H1 (cell line): ENCODE results near the gene TEX51. TPM values are rescaled to one million over a fixed set of nuclear protein-coding genes. Genes with fewer than 3 reads are reported as not detected.

Experiments
- CTCF ChIA-PET: fragments of 300-600 bp; sonication (Branson Sonifier 250); formaldehyde crosslinking; loops from one replicate; lab custom pipeline; 2021; ENCODE audit not compliant: partially characterized antibody; lab: Charles Lee
- POLR2A ChIA-PET: fragments of 300-600 bp; sonication (Branson Sonifier 250); formaldehyde crosslinking; loops from one replicate; lab custom pipeline; 2021; ENCODE audit warnings: inconsistent platforms; ENCODE audit not compliant: partially characterized antibody; lab: Charles Lee
- DNase-seq, 2 experiments: peaks; one replicate each; pipeline versions ENCODE4 v3.0.0 to v3.0.0-alpha.2; 2010 to 2022; ENCODE audit warnings: low spot score in 2 of 2, low read depth in 1 of 2, mixed read lengths in 1 of 2
- FAIRE-seq: peaks from 2 replicates; lab custom pipeline; 2011; peaks lifted over from hg19 to GRCh38; lab: Jason Lieb, UNC
- H2AFZ ChIP-seq: 2 replicates; pipeline ENCODE4 v1.8.1; 2012; ENCODE audit warnings: low read length, inconsistent platforms
- H2AK5ac ChIP-seq: 2 replicates; pipeline ENCODE4 v1.6.1; 2013; ENCODE audit warnings: low read depth, low read length
- H2BK120ac ChIP-seq: replicated peaks from 2 replicates; pipeline ENCODE3; 2013; ENCODE audit warnings: low read depth, low read length, inconsistent platforms
- H2BK12ac ChIP-seq: 2 replicates; pipeline ENCODE4 v1.6.1; 2013; ENCODE audit warnings: low read depth, low read length
- H2BK15ac ChIP-seq: 2 replicates; pipeline ENCODE4 v1.6.1; 2013; ENCODE audit warnings: low read length
- H2BK20ac ChIP-seq: 2 replicates; pipeline ENCODE4 v1.6.1; 2013; ENCODE audit warnings: low read length
- H2BK5ac ChIP-seq: 2 replicates; pipeline ENCODE4 v1.6.1; 2013; ENCODE audit warnings: low read depth, low read length
- H3K14ac ChIP-seq: 2 replicates; pipeline ENCODE4 v1.6.1; 2013; ENCODE audit warnings: inconsistent platforms; ENCODE audit not compliant: insufficient read length
- H3K18ac ChIP-seq: 2 replicates; pipeline ENCODE4 v1.6.1; 2013; ENCODE audit warnings: low read length; ENCODE audit errors: extremely low read depth
- H3K23ac ChIP-seq: 2 replicates; pipeline ENCODE4 v1.6.1; 2013; ENCODE audit warnings: inconsistent platforms; ENCODE audit not compliant: insufficient read length
- H3K23me2 ChIP-seq: 2 replicates; pipeline ENCODE4 v1.6.1; 2013; ENCODE audit warnings: low read depth, low read length
- H3K27ac ChIP-seq: 2 replicates; pipeline ENCODE4 v1.6.1; 2011; ENCODE audit warnings: low read depth, low read length, inconsistent platforms
- H3K27me3 ChIP-seq, 4 experiments: replicated peaks in 1 of 4; 1 replicate in 1 of 4; 2 replicates in 3 of 4; pipeline versions ENCODE4 v1.6.1 to v1.8.1; 2011 to 2013; ENCODE audit warnings: low read length in 3 of 4, mild to moderate bottlenecking in 3 of 4, inconsistent platforms in 2 of 4, mixed read lengths in 2 of 4, moderate library complexity in 1 of 4; ENCODE audit not compliant: control insufficient read depth in 3 of 4, insufficient read depth in 3 of 4; ENCODE audit errors: extremely low read depth in 1 of 4
- H3K36me3 ChIP-seq, 4 experiments: 2 replicates each; pipeline versions ENCODE4 v1.6.1 to v1.8.1; 2011 to 2013; ENCODE audit warnings: mild to moderate bottlenecking in 4 of 4, low read length in 3 of 4, moderate library complexity in 2 of 4, control low read depth in 1 of 4, inconsistent platforms in 1 of 4; ENCODE audit not compliant: insufficient read depth in 4 of 4, control insufficient read depth in 2 of 4
- H3K4ac ChIP-seq: replicated peaks from 2 replicates; pipeline ENCODE3; 2013; ENCODE audit warnings: low read length, low read depth, mixed read lengths, inconsistent platforms; ENCODE audit not compliant: insufficient read length
- H3K4me1 ChIP-seq, 4 experiments: replicated peaks in 1 of 4; 1 replicate in 1 of 4; 2 replicates in 3 of 4; pipeline versions ENCODE4 v1.6.1 to v1.8.1; 2011 to 2013; ENCODE audit warnings: low read length in 3 of 4, inconsistent platforms in 2 of 4, mixed read lengths in 1 of 4; ENCODE audit not compliant: insufficient read depth in 4 of 4, control insufficient read depth in 3 of 4
- H3K4me2 ChIP-seq, 2 experiments: 2 replicates each; pipeline versions ENCODE4 v1.6.1 to v1.8.1; 2011 to 2013; ENCODE audit warnings: low read depth in 2 of 2, low read length in 2 of 2, control low read depth in 1 of 2, inconsistent platforms in 1 of 2, mild to moderate bottlenecking in 1 of 2; ENCODE audit not compliant: insufficient read depth in 1 of 2
- H3K4me3 ChIP-seq, 4 experiments: fragments of 200-600, 300-600 bp in 1 of 4; sonication (generic), shearing (Covaris generic), sonication (Bioruptor Twin) in 1 of 4; 2 replicates each; pipeline versions ENCODE4 v1.5.1 to v1.8.1; 2011 to 2016; ENCODE audit warnings: low read length in 4 of 4, low read depth in 3 of 4, control low read depth in 2 of 4, inconsistent platforms in 2 of 4, mild to moderate bottlenecking in 2 of 4, mixed read lengths in 1 of 4, moderate library complexity in 1 of 4; ENCODE audit not compliant: insufficient read depth in 2 of 4; ENCODE audit errors: extremely low read depth in 1 of 4
- H3K56ac ChIP-seq: replicated peaks from 2 replicates; pipeline ENCODE3; 2013; ENCODE audit warnings: low read depth, mild to moderate bottlenecking, mixed read lengths, low read length, inconsistent platforms; ENCODE audit not compliant: insufficient read length
- H3K79me1 ChIP-seq: 2 replicates; pipeline ENCODE4 v1.6.1; 2013; ENCODE audit warnings: low read depth, low read length, control low read depth
- H3K79me2 ChIP-seq, 2 experiments: 2 replicates each; pipeline versions ENCODE4 v1.6.1 to v1.8.1; 2012 to 2013; ENCODE audit warnings: low read length in 2 of 2, mild to moderate bottlenecking in 2 of 2, inconsistent platforms in 1 of 2; ENCODE audit not compliant: insufficient read depth in 2 of 2, control insufficient read depth in 1 of 2
- H3K9ac ChIP-seq, 4 experiments: replicated peaks in 1 of 4; 1 replicate in 1 of 4; 2 replicates in 3 of 4; pipeline versions ENCODE4 v1.6.1 to v1.8.1; 2011 to 2013; ENCODE audit warnings: low read depth in 3 of 4, low read length in 3 of 4, control low read depth in 2 of 4, mild to moderate bottlenecking in 2 of 4, moderate library complexity in 2 of 4, inconsistent platforms in 1 of 4; ENCODE audit errors: extremely low read depth in 1 of 4
- H3K9me3 ChIP-seq, 2 experiments: 2 replicates each; pipeline versions ENCODE4 v1.6.1 to v1.8.1; 2012 to 2013; ENCODE audit warnings: mild to moderate bottlenecking in 2 of 2, moderate library complexity in 2 of 2, control low read depth in 1 of 2, inconsistent platforms in 1 of 2, low read depth in 1 of 2, low read length in 1 of 2, mixed read lengths in 1 of 2; ENCODE audit not compliant: insufficient read depth in 2 of 2
- H4K20me1 ChIP-seq, 2 experiments: replicated peaks in 1 of 2; 2 replicates each; pipeline versions ENCODE3 to v1.8.1; 2011 to 2013; ENCODE audit warnings: inconsistent platforms in 2 of 2, low read length in 2 of 2, mild to moderate bottlenecking in 1 of 2; ENCODE audit not compliant: insufficient read depth in 2 of 2, control insufficient read depth in 1 of 2
- H4K5ac ChIP-seq: 2 replicates; pipeline ENCODE4 v1.6.1; 2013; ENCODE audit warnings: low read length, low read depth, mixed read lengths, inconsistent platforms; ENCODE audit not compliant: insufficient read length
- H4K8ac ChIP-seq: 2 replicates; pipeline ENCODE4 v1.8.0; 2013; ENCODE audit warnings: mild to moderate bottlenecking, moderate library complexity, low read length, inconsistent platforms; ENCODE audit not compliant: insufficient read depth; ENCODE audit errors: extremely low read depth
- H4K91ac ChIP-seq: replicated peaks from 2 replicates; pipeline ENCODE3; 2013; ENCODE audit warnings: low read length, mixed read lengths, inconsistent platforms; ENCODE audit not compliant: insufficient read length
- JUN ChIP-seq: IDR thresholded peaks from 2 replicates; pipeline ENCODE4 v1.6.1; 2011; ENCODE audit warnings: low read depth, mild to moderate bottlenecking, improper control_type of control experiment, low read length
- SUZ12 ChIP-seq: fragments of 200-600 bp; sonication (generic); IDR thresholded peaks from 2 replicates; pipeline ENCODE4 v1.6.1; 2012; ENCODE audit warnings: mild to moderate bottlenecking, inconsistent platforms, low read length, moderate library complexity, mixed read lengths
- TAF7 ChIP-seq: optimal IDR thresholded peaks from 2 replicates; pipeline ENCODE3; 2011; ENCODE audit warnings: low read depth, mild to moderate bottlenecking, inconsistent platforms, low read length, moderate library complexity, borderline replicate concordance
- polyA plus RNA-seq, 7 experiments: library from polyadenylated mRNA; depleted of rRNA in 3 of 7; stranded (reverse) in 5 of 7; unstranded in 2 of 7; fragments of >200 nt in 5 of 7; fragments of 200-250 nt in 2 of 7; gene quantifications; 1 replicate in 5 of 7; 2 replicates in 1 of 7; 4 replicates in 1 of 7; pipeline versions ENCODE4 v1.2.1 to v1.2.3, GENCODE V29; 2011 to 2013; ENCODE audit warnings: missing spikeins in 2 of 7, mixed read lengths in 2 of 7
- total RNA-seq: library from RNA; stranded (reverse); fragmentation: NEBNext Ultra II Directional; extraction: Animal tissue kit (Norgen Biotek cat#: 25700); gene quantifications from 2 replicates; pipeline ENCODE4 v1.2.1, GENCODE V29; 2021

TEX51 gene
- total and polyA plus RNA-seq, 2 of the 8 experiments (the other 6 are each of a cell fraction or from before 2014, with no cell fraction given) = not detected

GRCh38 chr2:126859631-126860030 lies 39.1 kb upstream of the TEX51 start:
- Histone ChIP-seq H3K4me3 (no peak overlapping the region), H3K27me3 (no peaks in the 10 kb centered on the region), H3K27ac (no peak overlapping the region), H3K36me3 (no peaks in the 10 kb centered on the region), H3K4me2 (no peak overlapping the region), H3K56ac (no peak overlapping the region), H3K4ac (no peak overlapping the region), H2AK5ac (no peak overlapping the region), H3K18ac (no peak overlapping the region), H3K4me1 (no peaks in the 10 kb centered on the region; a peak in 1 of 7 replicates), H2AFZ (no peak overlapping the region), H2BK12ac (no peak overlapping the region), H3K23me2 (no peaks in the 10 kb centered on the region; the same call in 1 of the 2 replicates), H4K8ac (no peak overlapping the region), H3K14ac (no peak overlapping the region), H3K9ac (no peak overlapping the region), H3K23ac (no peak overlapping the region), H2BK15ac (no peak overlapping the region), H2BK5ac (no peak overlapping the region), H4K20me1 (no peaks in the 10 kb centered on the region), H4K5ac (no peak overlapping the region), H3K79me2 (no peaks in the 10 kb centered on the region), H3K79me1 (no peaks in the 10 kb centered on the region), H3K9me3 (no peaks in the 10 kb centered on the region), H4K91ac (no peak overlapping the region), H2BK20ac (no peak overlapping the region), H2BK120ac (no peak overlapping the region)
- FAIRE-seq = no peak
- no peak for DNase-seq
- POLR2A ChIA-PET = no interaction called here
- CTCF ChIA-PET = interaction anchor here (0.5 to 2.8 kb wide), 7 partner anchors 9 to 327 kb away, joined by 3 to 11 read pairs (median 4); no protein-coding TSS in a partner anchor
- no peak for TF ChIP-seq TAF7
- TF ChIP-seq JUN = no peak
- no peak for TF ChIP-seq SUZ12
